Measurements from ENCODE around the gene ALDOA. TPM values are rescaled to one million over a fixed set of nuclear protein-coding genes. Genes with fewer than 3 reads are reported as not detected.

Gene ALDOA
- polyA plus RNA-seq, 1 experiment, result 631 TPM

DNA sequence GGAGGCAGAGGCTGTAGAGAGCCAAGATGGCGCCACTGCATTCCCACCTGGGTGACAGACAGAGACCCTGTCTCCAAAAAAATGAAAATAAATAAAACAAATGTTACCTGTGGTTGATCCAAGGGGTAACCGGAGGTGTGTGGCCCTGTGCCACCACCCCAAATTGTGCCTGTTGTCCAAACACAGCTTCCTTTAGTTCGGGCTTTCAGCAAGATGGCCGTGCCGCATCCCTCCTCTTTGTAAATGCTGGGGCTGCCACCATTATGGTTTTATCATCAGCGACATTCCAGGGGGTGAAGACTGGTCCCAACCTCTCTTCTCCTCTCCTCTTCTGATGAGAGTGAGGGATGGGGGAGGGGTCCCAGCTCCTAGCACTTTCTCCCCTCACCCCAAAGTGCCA is 42.7 kb upstream of the ALDOA start, which contains the start of gene C16orf92:
C16orf92 (plus strand) TSS at position 312 of the 400 bp plus-strand sequence. CDS start 143 bp downstream, outside the sequence.
- no peaks in the 10 kb centered on the region; the same call in 1 of the 2 replicates for H3K9me3 ChIP-seq (ENCODE audit: control insufficient read depth, insufficient read depth, low read length)
- ChIA-PET POLR2A (no interaction called here), CTCF (interaction anchor here (1.1 to 1.8 kb wide), 2 partner anchors 9 to 175 kb away, joined by 3 to 8 read pairs; no protein-coding TSS in a partner anchor)
- no peak within 1 kb of the TSS for H3K4me3 ChIP-seq (ENCODE audit: low read depth, low read length)
- no peak for DNase-seq (ENCODE audit: low read depth, low spot score)
- TF ChIP-seq, protein P1, sequence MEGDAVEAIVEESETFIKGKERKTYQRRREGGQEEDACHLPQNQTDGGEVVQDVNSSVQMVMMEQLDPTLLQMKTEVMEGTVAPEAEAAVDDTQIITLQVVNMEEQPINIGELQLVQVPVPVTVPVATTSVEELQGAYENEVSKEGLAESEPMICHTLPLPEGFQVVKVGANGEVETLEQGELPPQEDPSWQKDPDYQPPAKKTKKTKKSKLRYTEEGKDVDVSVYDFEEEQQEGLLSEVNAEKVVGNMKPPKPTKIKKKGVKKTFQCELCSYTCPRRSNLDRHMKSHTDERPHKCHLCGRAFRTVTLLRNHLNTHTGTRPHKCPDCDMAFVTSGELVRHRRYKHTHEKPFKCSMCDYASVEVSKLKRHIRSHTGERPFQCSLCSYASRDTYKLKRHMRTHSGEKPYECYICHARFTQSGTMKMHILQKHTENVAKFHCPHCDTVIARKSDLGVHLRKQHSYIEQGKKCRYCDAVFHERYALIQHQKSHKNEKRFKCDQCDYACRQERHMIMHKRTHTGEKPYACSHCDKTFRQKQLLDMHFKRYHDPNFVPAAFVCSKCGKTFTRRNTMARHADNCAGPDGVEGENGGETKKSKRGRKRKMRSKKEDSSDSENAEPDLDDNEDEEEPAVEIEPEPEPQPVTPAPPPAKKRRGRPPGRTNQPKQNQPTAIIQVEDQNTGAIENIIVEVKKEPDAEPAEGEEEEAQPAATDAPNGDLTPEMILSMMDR (IDR thresholded peaks at IDR 0.05; ENCODE audit: low read depth, low read length), result no peak
- no peak within 1 kb of the TSS for H3K27ac ChIP-seq (ENCODE audit: low read depth, low read length)
- peaks cover 38% of the 10 kb centered on the region for H3K27me3 ChIP-seq (ENCODE audit: control insufficient read depth, insufficient read depth, low read length)

- CTCF ChIA-PET, result interaction anchor here (1.1 to 1.8 kb wide), 2 partner anchors 9 to 175 kb away, joined by 3 to 8 read pairs; no protein-coding TSS in a partner anchor
- DNase-seq (ENCODE audit: low read depth, low spot score), result no peak
- POLR2A ChIA-PET, result no interaction called here
- Histone ChIP-seq H3K27me3 (ENCODE audit: control insufficient read depth, insufficient read depth, low read length) (peaks cover 44% of the 10 kb centered on the region), H3K27ac (ENCODE audit: low read depth, low read length) (no peak overlapping the region), H3K4me3 (ENCODE audit: low read depth, low read length) (no peak overlapping the region), H3K9me3 (ENCODE audit: control insufficient read depth, insufficient read depth, low read length) (no peaks in the 10 kb centered on the region; the same call in 1 of the 2 replicates)
- TF ChIP-seq, protein P1 (IDR thresholded peaks at IDR 0.05; ENCODE audit: low read depth, low read length), result no peak
Observed at GRCh38 chr16:30023586-30023985, 42.0 kb upstream of the ALDOA start.

GRCh38 chr16:30024451-30024850 is 41.1 kb upstream of the ALDOA start:
- TF ChIP-seq, protein P1 (IDR thresholded peaks at IDR 0.05; ENCODE audit: low read depth, low read length), result no peak
- Histone ChIP-seq H3K9me3 (ENCODE audit: control insufficient read depth, insufficient read depth, low read length) (no peaks in the 10 kb centered on the region; the same call in 1 of the 2 replicates), H3K27ac (ENCODE audit: low read depth, low read length) (no peak overlapping the region), H3K27me3 (ENCODE audit: control insufficient read depth, insufficient read depth, low read length) (peaks cover 52% of the 10 kb centered on the region), H3K4me3 (ENCODE audit: low read depth, low read length) (no peak overlapping the region)
- ChIA-PET CTCF (no interaction called here), POLR2A (no interaction called here)
- DNase-seq (ENCODE audit: low read depth, low spot score), result no peak

- H3K27me3 ChIP-seq (ENCODE audit: control insufficient read depth, insufficient read depth, low read length), result peaks cover 59% of the 10 kb centered on the region
- no peak overlapping the region for H3K4me3 ChIP-seq (ENCODE audit: low read depth, low read length)
- no peak for DNase-seq (ENCODE audit: low read depth, low spot score)
- no peaks in the 10 kb centered on the region; the same call in 1 of the 2 replicates for H3K9me3 ChIP-seq (ENCODE audit: control insufficient read depth, insufficient read depth, low read length)
- H3K27ac ChIP-seq (ENCODE audit: low read depth, low read length), result no peak overlapping the region
- ChIA-PET POLR2A (no interaction called here), CTCF (no interaction called here)
- TF ChIP-seq, protein P1 (IDR thresholded peaks at IDR 0.05; ENCODE audit: low read depth, low read length), result no peak
Observed at GRCh38 chr16:30025156-30025555, 40.4 kb upstream of the ALDOA start.

- TF ChIP-seq, protein P1 (IDR thresholded peaks at IDR 0.05; ENCODE audit: low read depth, low read length), result no peak
- Histone ChIP-seq H3K9me3 (ENCODE audit: control insufficient read depth, insufficient read depth, low read length) (no peaks in the 10 kb centered on the region; the same call in 1 of the 2 replicates), H3K27ac (ENCODE audit: low read depth, low read length) (no peak overlapping the region), H3K27me3 (ENCODE audit: control insufficient read depth, insufficient read depth, low read length) (peaks cover 63% of the 10 kb centered on the region), H3K4me3 (ENCODE audit: low read depth, low read length) (no peak overlapping the region)
- no peak for DNase-seq (ENCODE audit: low read depth, low spot score)
- CTCF ChIA-PET, result no interaction called here
- POLR2A ChIA-PET, result no interaction called here
Observed at GRCh38 chr16:30025574-30025973, 40.0 kb upstream of the ALDOA start.

Data from AG04450 (cell line).